Breast epithelium (tissue), 4 donors: ENCODE results near the gene ITIH5. TPM values are rescaled to one million over a fixed set of nuclear protein-coding genes. Genes with fewer than 3 reads are reported as not detected.
"Not testable (repeated sequence)": the region's sequence is repeated elsewhere in the genome, so short reads cannot be mapped to it uniquely, and the experiment has no call there.

Experiments
- DNase-seq, 2 donors: peaks; one replicate each; pipeline ENCODE4 v3.0.0-alpha.2; 2019; ENCODE audit warnings: low spot score in 2 of 2
- H3K27ac ChIP-seq, 2 donors: fragments of 200-600 bp; sonication (generic) in 1 of 2; one replicate each; pipeline ENCODE4 v1.5.1; 2016 to 2019; ENCODE audit warnings: mild to moderate bottlenecking in 1 of 2
- H3K27me3 ChIP-seq, 2 donors: fragments of 200-600 bp; sonication (generic) in 1 of 2; one replicate each; pipeline versions ENCODE4 v1.5.1 to v1.6.0; 2017 to 2019; ENCODE audit warnings: control low read depth in 1 of 2, mild to moderate bottlenecking in 1 of 2
- H3K36me3 ChIP-seq: fragments of 200-600 bp; one replicate; pipeline ENCODE4 v1.5.1; 2019
- H3K4me1 ChIP-seq, 2 donors: fragments of 200-600 bp; sonication (generic); one replicate each; pipeline ENCODE4 v1.5.1; 2016 to 2019; ENCODE audit warnings: control low read depth in 1 of 2
- H3K4me3 ChIP-seq, 3 donors: fragments of 200-600 bp; sonication (generic); 1 replicate in 2 of 3; 2 replicates in 1 of 3; pipeline ENCODE4 v1.5.1; 2016 to 2019; ENCODE audit warnings: mild to moderate bottlenecking in 3 of 3, moderate library complexity in 2 of 3
- H3K9me3 ChIP-seq, 2 donors: fragments of 200-600 bp; sonication (generic) in 1 of 2; one replicate each; pipeline ENCODE4 v1.5.1; 2016 to 2019; ENCODE audit warnings: control low read depth in 1 of 2
- POLR2A ChIP-seq: fragments of 450-650 bp; IDR thresholded peaks from one replicate; pipeline ENCODE4 v1.6.1; 2016; ENCODE audit warnings: antibody characterized with exemption, mild to moderate bottlenecking, moderate library complexity
- POLR2AphosphoS5 ChIP-seq, 3 donors: sonication (generic); formaldehyde crosslinking; IDR thresholded peaks; one replicate each; pipeline ENCODE4 v1.6.1; 2017; ENCODE audit warnings: antibody characterized with exemption in 3 of 3
- intact Hi-C: fragments of 100-400 bp; cut with DNase I; formaldehyde crosslinking; loops from one replicate; pipeline ENCODE4 v1.15.1; 2023; ENCODE audit warnings: low total_unique reads
- total RNA-seq, 3 donors: library from RNA; depleted of rRNA; stranded (reverse); fragments of >200 nt; gene quantifications; one replicate each; pipeline ENCODE4 v1.1.0, GENCODE V29; 2016
- TF ChIP-seq, protein P1 (sequence below), 3 donors: fragments of 450-650 bp; IDR thresholded peaks; one replicate each; pipeline ENCODE4 v1.5.1; 2016 to 2017; ENCODE audit warnings: antibody characterized with exemption in 3 of 3, mild to moderate bottlenecking in 3 of 3, moderate library complexity in 3 of 3

ITIH5 gene
- total RNA-seq, 3 donors from 2014 or later, result 18.7 to 407 (median 54.1) TPM

DNA sequence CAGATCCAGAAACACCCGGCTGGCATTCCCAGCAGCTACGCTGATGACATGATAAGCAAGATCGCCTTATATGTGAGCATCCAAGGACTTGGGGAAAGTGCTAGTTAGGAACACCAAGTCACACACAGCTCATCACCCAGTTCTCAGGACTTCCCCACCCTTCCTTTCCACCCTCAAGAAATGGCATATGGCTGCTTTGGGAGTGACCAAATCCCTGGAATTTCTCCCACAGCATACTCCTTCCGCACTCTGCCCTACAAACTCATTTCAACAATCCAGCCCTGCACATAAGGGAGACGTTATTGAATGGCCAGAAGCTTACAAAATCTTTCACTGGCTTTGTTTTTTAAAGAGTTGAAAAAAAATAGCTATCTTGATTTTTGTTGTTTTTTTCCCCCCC is 4.2 kb downstream of the ITIH5 start:
- intact Hi-C loops, result no loop called here
- no peaks in the 10 kb centered on the region for H3K9me3 ChIP-seq
- H3K4me1 ChIP-seq, result no peaks in the 10 kb centered on the region
- H3K4me3 ChIP-seq, result no peak overlapping the region
- no peaks in the 10 kb centered on the region for H3K36me3 ChIP-seq
- DNase-seq, result no peak
- no peaks in the 10 kb centered on the region for H3K27me3 ChIP-seq
- TF ChIP-seq, protein P1, sequence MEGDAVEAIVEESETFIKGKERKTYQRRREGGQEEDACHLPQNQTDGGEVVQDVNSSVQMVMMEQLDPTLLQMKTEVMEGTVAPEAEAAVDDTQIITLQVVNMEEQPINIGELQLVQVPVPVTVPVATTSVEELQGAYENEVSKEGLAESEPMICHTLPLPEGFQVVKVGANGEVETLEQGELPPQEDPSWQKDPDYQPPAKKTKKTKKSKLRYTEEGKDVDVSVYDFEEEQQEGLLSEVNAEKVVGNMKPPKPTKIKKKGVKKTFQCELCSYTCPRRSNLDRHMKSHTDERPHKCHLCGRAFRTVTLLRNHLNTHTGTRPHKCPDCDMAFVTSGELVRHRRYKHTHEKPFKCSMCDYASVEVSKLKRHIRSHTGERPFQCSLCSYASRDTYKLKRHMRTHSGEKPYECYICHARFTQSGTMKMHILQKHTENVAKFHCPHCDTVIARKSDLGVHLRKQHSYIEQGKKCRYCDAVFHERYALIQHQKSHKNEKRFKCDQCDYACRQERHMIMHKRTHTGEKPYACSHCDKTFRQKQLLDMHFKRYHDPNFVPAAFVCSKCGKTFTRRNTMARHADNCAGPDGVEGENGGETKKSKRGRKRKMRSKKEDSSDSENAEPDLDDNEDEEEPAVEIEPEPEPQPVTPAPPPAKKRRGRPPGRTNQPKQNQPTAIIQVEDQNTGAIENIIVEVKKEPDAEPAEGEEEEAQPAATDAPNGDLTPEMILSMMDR (IDR thresholded peaks at IDR 0.05), result no peak
- TF ChIP-seq POLR2AphosphoS5 (IDR thresholded peaks at IDR 0.05) (no peak), POLR2A (no peak)
- no peak overlapping the region for H3K27ac ChIP-seq

GRCh38 chr10:7659560-7659959 is 7.2 kb downstream of the ITIH5 start:
- H3K4me3 ChIP-seq, result no peak overlapping the region
- H3K36me3 ChIP-seq, result no peaks in the 10 kb centered on the region
- H3K27me3 ChIP-seq, result no peaks in the 10 kb centered on the region
- intact Hi-C loops, result no loop called here
- TF ChIP-seq POLR2A (no peak), POLR2AphosphoS5 (IDR thresholded peaks at IDR 0.05) (no peak)
- TF ChIP-seq, protein P1 (IDR thresholded peaks at IDR 0.05), result no peak
- no peaks in the 10 kb centered on the region for H3K4me1 ChIP-seq
- DNase-seq, result no peak
- no peak overlapping the region for H3K27ac ChIP-seq
- no peaks in the 10 kb centered on the region for H3K9me3 ChIP-seq

DNA sequence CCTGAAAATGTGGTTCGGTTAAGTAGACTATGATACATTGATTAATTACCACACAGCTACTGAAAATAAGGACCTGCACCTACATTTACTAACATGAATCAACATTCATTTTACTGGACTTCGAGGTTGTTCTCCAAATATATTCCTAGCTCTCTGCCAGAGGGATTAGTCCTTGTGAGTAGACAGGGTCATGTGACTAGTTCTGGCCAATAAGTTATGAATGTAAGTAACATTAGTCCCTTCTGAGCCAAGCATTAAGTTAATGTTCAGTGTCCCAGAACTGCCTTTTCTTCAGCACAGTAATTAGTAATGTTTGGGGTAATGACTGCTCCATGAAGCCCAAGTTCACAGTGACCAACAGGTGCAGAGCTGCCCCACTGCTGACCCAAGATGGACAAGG is 9.2 kb downstream of the ITIH5 start:
- H3K9me3 ChIP-seq, result no peaks in the 10 kb centered on the region
- no peaks in the 10 kb centered on the region for H3K4me1 ChIP-seq
- intact Hi-C loops, result no loop called here
- no peak overlapping the region for H3K27ac ChIP-seq
- H3K36me3 ChIP-seq, result no peaks in the 10 kb centered on the region
- TF ChIP-seq, protein P1 (IDR thresholded peaks at IDR 0.05), result no peak
- no peak for TF ChIP-seq POLR2A
- TF ChIP-seq POLR2AphosphoS5 (IDR thresholded peaks at IDR 0.05), result no peak
- DNase-seq, result no peak
- no peaks in the 10 kb centered on the region for H3K27me3 ChIP-seq
- no peak overlapping the region for H3K4me3 ChIP-seq

GRCh38 chr10:7657079-7657478 is 9.7 kb downstream of the ITIH5 start:
- H3K36me3 ChIP-seq, DNase-seq, intact Hi-C loops, H3K4me3 ChIP-seq, H3K9me3 ChIP-seq, H3K27me3 ChIP-seq, H3K27ac ChIP-seq, H3K4me1 ChIP-seq: not testable (repeated sequence)

DNA sequence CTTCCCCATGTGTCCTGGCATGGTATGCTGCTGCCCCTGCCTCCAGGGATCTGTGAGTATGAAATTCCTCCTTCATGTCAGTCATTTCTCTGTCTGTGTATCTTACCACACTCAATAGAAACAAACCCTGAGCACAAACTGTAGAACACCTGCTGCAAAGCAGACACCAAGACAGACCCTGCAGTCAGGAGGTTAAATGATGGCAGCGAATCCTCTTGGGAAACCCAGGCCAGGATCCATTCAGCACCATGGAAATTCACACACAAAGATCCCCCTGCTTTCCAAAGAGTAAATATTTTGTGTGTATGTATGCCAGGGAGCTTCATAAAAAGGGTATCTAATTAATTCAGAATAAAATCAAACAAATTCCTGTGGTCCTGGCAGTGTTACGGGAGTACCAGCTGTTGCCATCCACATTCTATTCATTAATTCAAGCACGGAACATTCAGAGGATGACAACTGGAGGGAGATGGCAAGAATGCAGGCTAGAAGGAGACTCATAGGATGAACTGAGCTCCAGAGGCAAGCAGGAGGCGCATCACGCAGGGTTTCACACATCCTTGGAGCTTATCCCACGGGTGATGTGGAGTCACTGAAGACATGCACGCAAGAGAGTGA is 14.8 kb downstream of the ITIH5 start:
- H3K9me3 ChIP-seq, result no peaks in the 10 kb centered on the region
- H3K27me3 ChIP-seq, result no peaks in the 10 kb centered on the region
- H3K4me3 ChIP-seq, result no peak overlapping the region
- DNase-seq, result no peak
- intact Hi-C loops, result no loop called here
- no peaks in the 10 kb centered on the region for H3K4me1 ChIP-seq
- no peak overlapping the region for H3K27ac ChIP-seq
- no peaks in the 10 kb centered on the region for H3K36me3 ChIP-seq
- TF ChIP-seq, protein P1 (IDR thresholded peaks at IDR 0.05), result no peak
